ENCODE measurements around the gene CCDC122. TPM values are rescaled to one million over a fixed set of nuclear protein-coding genes. Genes with fewer than 3 reads are reported as not detected.
"Not testable (repeated sequence)": the region's sequence is repeated elsewhere in the genome, so short reads cannot be mapped to it uniquely, and the experiment has no call there.

The CCDC122 gene
- total and polyA plus RNA-seq, 5 donors: 4.6 to 15.6 (median 7.1) TPM

GRCh38 chr13:43838909-43839308 lies 40.6 kb downstream of the CCDC122 start:
- Histone ChIP-seq H3K27me3 (ENCODE audit: control insufficient read depth, insufficient read depth) (no peaks in the 10 kb centered on the region), H3K4me1 (ENCODE audit: control insufficient read depth, insufficient read depth, low read length) (no peaks in the 10 kb centered on the region), H3K4me3 (ENCODE audit: low read length) (no peak overlapping the region), H3K27ac (ENCODE audit: low read length) (no peak overlapping the region), H3K9me3 (ENCODE audit: control insufficient read depth, low read length) (no peaks in the 10 kb centered on the region)
- ATAC-seq: no peak
- no peak for DNase-seq
- intact Hi-C loops (cut with DNase I): no loop called here
- 81% methylated on average over 4 of the region's 4 CpGs for WGBS

GRCh38 chr13:43835701-43836100 lies 43.8 kb downstream of the CCDC122 start:
- Histone ChIP-seq H3K27ac (ENCODE audit: low read length) (no peak overlapping the region), H3K4me1 (ENCODE audit: control insufficient read depth, insufficient read depth, low read length) (no peaks in the 10 kb centered on the region), H3K9me3 (ENCODE audit: control insufficient read depth, low read length) (no peaks in the 10 kb centered on the region), H3K4me3 (ENCODE audit: low read length) (no peak overlapping the region), H3K27me3 (ENCODE audit: control insufficient read depth, insufficient read depth) (no peaks in the 10 kb centered on the region)
- intact Hi-C loops (cut with DNase I): no loop called here
- ATAC-seq (no peak), DNase-seq (no peak)
- WGBS: 91% methylated on average over 2 of the region's 2 CpGs

GRCh38 chr13:43831088-43831487 lies 48.5 kb downstream of the CCDC122 start:
- Histone ChIP-seq H3K27ac (ENCODE audit: low read length) (no peak overlapping the region), H3K9me3 (ENCODE audit: control insufficient read depth, low read length) (no peaks in the 10 kb centered on the region), H3K27me3 (ENCODE audit: control insufficient read depth, insufficient read depth) (no peaks in the 10 kb centered on the region), H3K4me3 (ENCODE audit: low read length) (no peak overlapping the region), H3K4me1 (ENCODE audit: control insufficient read depth, insufficient read depth, low read length) (no peaks in the 10 kb centered on the region)
- 65% methylated on average over 2 of the region's 2 CpGs for WGBS
- ATAC-seq (no peak), DNase-seq (no peak)
- intact Hi-C loops (cut with DNase I): no loop called here

- Histone ChIP-seq H3K4me3 (ENCODE audit: low read length) (no peak overlapping the region), H3K27me3 (ENCODE audit: control insufficient read depth, insufficient read depth) (no peaks in the 10 kb centered on the region), H3K9me3 (ENCODE audit: control insufficient read depth, low read length) (no peaks in the 10 kb centered on the region), H3K4me1 (ENCODE audit: control insufficient read depth, insufficient read depth, low read length) (no peaks in the 10 kb centered on the region), H3K27ac (ENCODE audit: low read length) (no peak overlapping the region)
- intact Hi-C loops (cut with DNase I): no loop called here
- ATAC-seq (peak in 1 of 2 donors; percentile 28), DNase-seq (no peak)
- WGBS: 60% methylated on average over 5 of the region's 5 CpGs
Measured at GRCh38 chr13:43830497-43830881, 49.1 kb downstream of the CCDC122 start.

GRCh38 chr13:43824656-43825055 lies 54.9 kb downstream of the CCDC122 start:
- ATAC-seq; H3K9me3 ChIP-seq (ENCODE audit: control insufficient read depth, low read length); H3K27ac ChIP-seq (ENCODE audit: low read length); DNase-seq; H3K27me3 ChIP-seq (ENCODE audit: control insufficient read depth, insufficient read depth); H3K4me3 ChIP-seq (ENCODE audit: low read length); H3K4me1 ChIP-seq (ENCODE audit: control insufficient read depth, insufficient read depth, low read length); intact Hi-C loops (cut with DNase I): not testable (repeated sequence)
- WGBS: 87% methylated on average over 1 of the region's 1 CpG

GRCh38 chr13:43822969-43823368 lies 56.6 kb downstream of the CCDC122 start:
- Histone ChIP-seq H3K4me1 (ENCODE audit: control insufficient read depth, insufficient read depth, low read length) (no peaks in the 10 kb centered on the region), H3K4me3 (ENCODE audit: low read length) (no peak overlapping the region), H3K27me3 (ENCODE audit: control insufficient read depth, insufficient read depth) (no peaks in the 10 kb centered on the region), H3K9me3 (ENCODE audit: control insufficient read depth, low read length) (no peaks in the 10 kb centered on the region), H3K27ac (ENCODE audit: low read length) (no peak overlapping the region)
- 13% methylated on average over 1 of the region's 1 CpG for WGBS
- intact Hi-C loops (cut with DNase I): no loop called here
- no peak for ATAC-seq
- no peak for DNase-seq

- ATAC-seq (no peak), DNase-seq (no peak)
- Histone ChIP-seq H3K4me3 (ENCODE audit: low read length) (no peak overlapping the region), H3K4me1 (ENCODE audit: control insufficient read depth, insufficient read depth, low read length) (peaks cover 4% of the 10 kb centered on the region), H3K27ac (ENCODE audit: low read length) (no peak overlapping the region), H3K9me3 (ENCODE audit: control insufficient read depth, low read length) (no peaks in the 10 kb centered on the region), H3K27me3 (ENCODE audit: control insufficient read depth, insufficient read depth) (no peaks in the 10 kb centered on the region)
- 69% methylated on average over 4 of the region's 4 CpGs for WGBS
- intact Hi-C loops (cut with DNase I): no loop called here
Measured at GRCh38 chr13:43816401-43816889, 63.1 kb downstream of the CCDC122 start.

GRCh38 chr13:43815204-43815603 lies 64.3 kb downstream of the CCDC122 start:
- ATAC-seq (peak; percentile 76 to 90), DNase-seq (peak in 1 of 3 donors; percentile 16)
- H3K4me1 ChIP-seq (ENCODE audit: control insufficient read depth, insufficient read depth, low read length): peaks cover 4% of the 10 kb centered on the region
- 14% methylated on average over 2 of the region's 2 CpGs for WGBS
- H3K9me3 ChIP-seq (ENCODE audit: control insufficient read depth, low read length): no peaks in the 10 kb centered on the region
- no peaks in the 10 kb centered on the region for H3K27me3 ChIP-seq (ENCODE audit: control insufficient read depth, insufficient read depth)
- no peak overlapping the region for H3K4me3 ChIP-seq (ENCODE audit: low read length)
- intact Hi-C loops (cut with DNase I): no loop called here
- H3K27ac ChIP-seq (ENCODE audit: low read length): peak overlapping the region; percentile 15

- H3K27me3 ChIP-seq (ENCODE audit: control insufficient read depth, insufficient read depth): no peaks in the 10 kb centered on the region
- DNase-seq (no peak), ATAC-seq (no peak)
- H3K4me3 ChIP-seq (ENCODE audit: low read length): no peak overlapping the region
- intact Hi-C loops (cut with DNase I): loop anchor here (5.0 to 10.0 kb wide), 5 partner anchors 504 to 841 kb away; no protein-coding TSS in a partner anchor
- H3K4me1 ChIP-seq (ENCODE audit: control insufficient read depth, insufficient read depth, low read length): no peaks in the 10 kb centered on the region
- no peak overlapping the region for H3K27ac ChIP-seq (ENCODE audit: low read length)
- no peaks in the 10 kb centered on the region for H3K9me3 ChIP-seq (ENCODE audit: control insufficient read depth, low read length)
Measured at GRCh38 chr13:43808676-43809075, 70.9 kb downstream of the CCDC122 start.

- H3K27ac ChIP-seq (ENCODE audit: low read length): no peak overlapping the region
- H3K27me3 ChIP-seq (ENCODE audit: control insufficient read depth, insufficient read depth): no peaks in the 10 kb centered on the region
- H3K9me3 ChIP-seq (ENCODE audit: control insufficient read depth, low read length): no peaks in the 10 kb centered on the region
- 87% methylated on average over 6 of the region's 6 CpGs for WGBS
- ATAC-seq: no peak
- no peaks in the 10 kb centered on the region for H3K4me1 ChIP-seq (ENCODE audit: control insufficient read depth, insufficient read depth, low read length)
- no peak for DNase-seq
- intact Hi-C loops (cut with DNase I): loop anchor here (5.0 to 10.0 kb wide), 5 partner anchors 501 to 838 kb away; no protein-coding TSS in a partner anchor
- H3K4me3 ChIP-seq (ENCODE audit: low read length): no peak overlapping the region
Measured at GRCh38 chr13:43805681-43806128, 73.8 kb downstream of the CCDC122 start.

GRCh38 chr13:43805071-43805468 lies 74.5 kb downstream of the CCDC122 start:
- no peak overlapping the region for H3K4me3 ChIP-seq (ENCODE audit: low read length)
- H3K4me1 ChIP-seq (ENCODE audit: control insufficient read depth, insufficient read depth, low read length): no peaks in the 10 kb centered on the region
- WGBS: 40% methylated on average over 3 of the region's 3 CpGs
- ATAC-seq (peak in 1 of 2 donors; percentile 57), DNase-seq (no peak)
- no peaks in the 10 kb centered on the region for H3K9me3 ChIP-seq (ENCODE audit: control insufficient read depth, low read length)
- intact Hi-C loops (cut with DNase I): loop anchor here (5.0 to 10.0 kb wide), 5 partner anchors 500 to 838 kb away; no protein-coding TSS in a partner anchor
- H3K27ac ChIP-seq (ENCODE audit: low read length): no peak overlapping the region
- no peaks in the 10 kb centered on the region for H3K27me3 ChIP-seq (ENCODE audit: control insufficient read depth, insufficient read depth)
